GM19193 (cell line): ENCODE results near the gene SP140.

Source experiments
- POLR2A ChIP-seq: IDR thresholded peaks from 4 replicates; pipeline ENCODE4 v1.6.1; 2011; ENCODE audit not compliant: insufficient read depth, insufficient read length; ENCODE audit errors: extremely low read depth

SP140 gene

GRCh38 chr2:230329946-230330605, 104.5 kb downstream of the SP140 start:
- TF ChIP-seq POLR2A, result no peak

DNA sequence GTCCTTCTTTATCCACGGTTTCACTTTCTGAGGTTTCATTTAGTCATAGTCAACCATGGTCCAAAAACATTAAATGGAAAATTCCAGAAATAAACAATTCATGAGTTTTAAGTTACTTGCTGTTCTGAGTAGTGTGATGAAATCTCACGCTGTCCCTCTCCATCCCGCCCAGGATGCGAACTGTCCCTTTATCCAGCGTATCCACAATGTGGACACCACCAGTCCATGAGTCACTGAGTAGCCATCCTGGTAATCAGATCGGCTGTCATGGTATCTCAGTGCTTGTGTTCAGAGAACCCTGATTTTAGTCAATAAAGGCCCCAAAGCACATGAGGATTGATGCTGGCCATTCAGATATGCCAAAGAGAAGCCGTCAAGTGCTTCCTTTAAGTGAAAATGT, 105.2 kb downstream of the SP140 start:
- no peak for TF ChIP-seq POLR2A

DNA sequence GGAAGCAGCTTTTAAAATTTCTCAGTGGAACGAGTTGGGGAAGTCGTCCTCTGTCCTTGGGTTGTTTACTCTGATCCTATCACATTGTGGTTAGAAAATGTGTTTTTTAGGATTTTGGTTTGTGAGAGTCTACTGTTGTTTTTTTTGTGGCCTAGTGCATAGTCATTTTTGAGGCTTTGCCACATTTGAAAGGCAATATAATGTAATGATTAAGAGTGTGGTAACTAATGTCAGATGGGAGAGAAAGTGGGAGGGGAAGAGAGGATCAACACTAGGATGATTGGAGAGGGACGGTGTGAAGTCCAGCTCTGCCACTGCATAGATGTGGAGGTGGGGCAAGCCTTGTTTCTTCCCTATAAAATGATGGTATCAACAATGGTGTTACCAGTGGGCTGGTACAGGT, 109.9 kb downstream of the SP140 start:
- no peak for TF ChIP-seq POLR2A

GRCh38 chr2:230335864-230336506, 110.4 kb downstream of the SP140 start:
- no peak for TF ChIP-seq POLR2A

- no peak for TF ChIP-seq POLR2A
These were observed 118.2 kb downstream of the SP140 start for GRCh38 chr2:230343747-230344146.

- TF ChIP-seq POLR2A, result no peak
These were observed 120.9 kb downstream of the SP140 start for GRCh38 chr2:230346465-230346864.

- no peak for TF ChIP-seq POLR2A
These were observed 121.5 kb downstream of the SP140 start for GRCh38 chr2:230346921-230347533.

DNA sequence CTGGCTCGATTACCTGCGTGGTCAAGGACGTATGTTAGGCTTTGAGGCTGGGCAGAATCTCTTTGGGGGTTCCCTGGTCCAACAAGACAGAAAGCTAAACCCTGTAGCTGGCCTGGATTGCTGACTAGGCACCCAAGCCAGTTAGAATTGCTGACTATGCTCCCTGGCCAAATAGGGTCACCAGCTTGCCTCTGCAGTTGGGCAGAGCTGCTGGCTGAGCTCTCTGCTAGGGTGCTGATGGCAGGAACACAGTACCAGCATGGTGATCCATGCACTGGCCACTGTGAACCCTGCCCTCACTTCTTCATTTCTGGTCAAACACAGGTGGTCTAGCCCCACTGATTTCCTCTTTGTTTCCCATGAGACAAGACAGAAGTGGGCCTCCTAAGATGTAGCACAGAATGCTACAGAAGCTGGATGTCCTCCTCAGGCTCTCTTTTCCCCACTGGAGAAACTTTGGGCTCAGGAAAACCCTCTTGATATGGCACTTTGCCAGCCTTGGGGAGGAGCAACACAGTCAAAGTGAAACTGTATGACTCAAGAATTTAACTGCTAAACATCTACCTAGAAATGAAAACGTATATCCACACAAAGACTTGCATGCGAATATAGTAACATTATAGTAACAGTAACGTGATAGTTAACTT, 122.2 kb downstream of the SP140 start:
- TF ChIP-seq POLR2A, result no peak

GRCh38 chr2:230348787-230349186, 123.3 kb downstream of the SP140 start:
- no peak for TF ChIP-seq POLR2A

GRCh38 chr2:230356084-230356483, 130.5 kb downstream of the SP140 start:
- TF ChIP-seq POLR2A, result no peak

GRCh38 chr2:230358305-230358704, 132.8 kb downstream of the SP140 start:
- TF ChIP-seq POLR2A, result no peak

- TF ChIP-seq POLR2A, result no peak
These were observed 134.5 kb downstream of the SP140 start for GRCh38 chr2:230360028-230360427.

GRCh38 chr2:230362030-230362691, 136.6 kb downstream of the SP140 start:
- TF ChIP-seq POLR2A, result no peak
